TTC549 (cell line): ENCODE data around the gene HIBCH.
"Not testable (repeated sequence)": the region's sequence is repeated elsewhere in the genome, so short reads cannot be mapped to it uniquely, and the experiment has no call there.

Experiments used
- FAIRE-seq: peaks from 2 replicates; lab custom pipeline; 2012; peaks lifted over from hg19 to GRCh38; lab: Jason Lieb, UNC

HIBCH gene

GRCh38 chr2:190185380-190185779 lies 134.2 kb downstream of the HIBCH start:
- no peak for FAIRE-seq

- no peak for FAIRE-seq
Measured at GRCh38 chr2:190184460-190184859, 135.2 kb downstream of the HIBCH start.

GRCh38 chr2:190183539-190183938 lies 136.1 kb downstream of the HIBCH start:
- no peak for FAIRE-seq

- FAIRE-seq = no peak
Measured at GRCh38 chr2:190182071-190182524, 137.5 kb downstream of the HIBCH start.

- no peak for FAIRE-seq
Measured at GRCh38 chr2:190181123-190181669, 138.4 kb downstream of the HIBCH start.

- FAIRE-seq = no peak
Measured at GRCh38 chr2:190180313-190181122, 139.1 kb downstream of the HIBCH start.

GRCh38 chr2:190179754-190180312 lies 139.8 kb downstream of the HIBCH start:
- no peak for FAIRE-seq

GRCh38 chr2:190178066-190178722 lies 141.4 kb downstream of the HIBCH start:
- FAIRE-seq = no peak

GRCh38 chr2:190177249-190178040 lies 142.2 kb downstream of the HIBCH start:
- no peak for FAIRE-seq

GRCh38 chr2:190173392-190173791 lies 146.2 kb downstream of the HIBCH start:
- no peak for FAIRE-seq

- no peak for FAIRE-seq
Measured at GRCh38 chr2:190170673-190171072, 149.0 kb downstream of the HIBCH start.

- no peak for FAIRE-seq
Measured at GRCh38 chr2:190169221-190170072, 150.2 kb downstream of the HIBCH start.

- no peak for FAIRE-seq
Measured at GRCh38 chr2:190167702-190168101, 151.9 kb downstream of the HIBCH start.

GRCh38 chr2:190165491-190165890 lies 154.1 kb downstream of the HIBCH start:
- no peak for FAIRE-seq

GRCh38 chr2:190162851-190163250 lies 156.8 kb downstream of the HIBCH start:
- no peak for FAIRE-seq

- FAIRE-seq = no peak
Measured at GRCh38 chr2:190159453-190159852, 160.2 kb downstream of the HIBCH start.

- FAIRE-seq = no peak
Measured at GRCh38 chr2:190158798-190159434, 160.7 kb downstream of the HIBCH start.

GRCh38 chr2:190157613-190158528 lies 161.8 kb downstream of the HIBCH start:
- not testable (repeated sequence) for FAIRE-seq

GRCh38 chr2:190156530-190157212 lies 163.0 kb downstream of the HIBCH start:
- FAIRE-seq = no peak
